Uterus (tissue), 2 donors: ENCODE measurements around the gene RIMKLB.

ENCODE experiments used
- POLR2A ChIP-seq, 2 donors: fragments of 450-650 bp; IDR thresholded peaks; one replicate each; pipeline ENCODE4 v1.6.1; 2016; ENCODE audit warnings: antibody characterized with exemption in 2 of 2, mild to moderate bottlenecking in 1 of 2, moderate library complexity in 1 of 2
- TF ChIP-seq, protein P1 (sequence below), 4 experiments: fragments of 200-600 bp in 2 of 4; fragments of 450-650 bp in 2 of 4; sonication (generic) in 2 of 4; IDR thresholded peaks; one replicate each; pipeline ENCODE4 v1.5.1; 2016 to 2019; ENCODE audit warnings: antibody characterized with exemption in 4 of 4, mild to moderate bottlenecking in 2 of 4, moderate library complexity in 1 of 4

- TF ChIP-seq, protein P1, sequence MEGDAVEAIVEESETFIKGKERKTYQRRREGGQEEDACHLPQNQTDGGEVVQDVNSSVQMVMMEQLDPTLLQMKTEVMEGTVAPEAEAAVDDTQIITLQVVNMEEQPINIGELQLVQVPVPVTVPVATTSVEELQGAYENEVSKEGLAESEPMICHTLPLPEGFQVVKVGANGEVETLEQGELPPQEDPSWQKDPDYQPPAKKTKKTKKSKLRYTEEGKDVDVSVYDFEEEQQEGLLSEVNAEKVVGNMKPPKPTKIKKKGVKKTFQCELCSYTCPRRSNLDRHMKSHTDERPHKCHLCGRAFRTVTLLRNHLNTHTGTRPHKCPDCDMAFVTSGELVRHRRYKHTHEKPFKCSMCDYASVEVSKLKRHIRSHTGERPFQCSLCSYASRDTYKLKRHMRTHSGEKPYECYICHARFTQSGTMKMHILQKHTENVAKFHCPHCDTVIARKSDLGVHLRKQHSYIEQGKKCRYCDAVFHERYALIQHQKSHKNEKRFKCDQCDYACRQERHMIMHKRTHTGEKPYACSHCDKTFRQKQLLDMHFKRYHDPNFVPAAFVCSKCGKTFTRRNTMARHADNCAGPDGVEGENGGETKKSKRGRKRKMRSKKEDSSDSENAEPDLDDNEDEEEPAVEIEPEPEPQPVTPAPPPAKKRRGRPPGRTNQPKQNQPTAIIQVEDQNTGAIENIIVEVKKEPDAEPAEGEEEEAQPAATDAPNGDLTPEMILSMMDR (IDR thresholded peaks at IDR 0.05) = no peak
- no peak for TF ChIP-seq POLR2A (IDR thresholded peaks at IDR 0.05)
Observed at GRCh38 chr12:8675591-8676036, 22.2 kb upstream of the RIMKLB start.
